ENCODE data around the gene EOMES. TPM values are rescaled to one million over a fixed set of nuclear protein-coding genes. Genes with fewer than 3 reads are reported as not detected.

EOMES gene
- total and polyA plus RNA-seq, 2 donors (not counting 1 experiment from before 2014, with no cell fraction given) = 0.10 to 0.12 TPM

GRCh38 chr3:27719314-27720003 lies 2.7 kb downstream of the EOMES start:
- H3K27ac ChIP-seq (ENCODE audit: low read length in 2 of 2) = no peak overlapping the region
- H3K4me1 ChIP-seq (ENCODE audit: control insufficient read depth in 2 of 2, insufficient read depth in 2 of 2, low read length in 2 of 2) = peaks cover 37 to 43% of the 10 kb centered on the region in 2 donors
- 38% methylated on average over 2 of the region's 6 CpGs for WGBS (ENCODE audit: insufficient coverage)
- intact Hi-C loops (cut with micrococcal nuclease) = no loop called here
- POLR2A ChIA-PET = no interaction called here
- H3K79me2 ChIP-seq (ENCODE audit: control insufficient read depth, insufficient read depth, low read length) = no peaks in the 10 kb centered on the region
- ATAC-seq (ENCODE audit: low read depth) = no peak
- TF ChIP-seq EZH2 (IDR thresholded peaks at IDR 0.05; ENCODE audit: borderline replicate concordance, insufficient read depth, low read depth, low read length, poor library complexity, severe bottlenecking) = no peak
- no peak for TF ChIP-seq CTCF (IDR thresholded peaks at IDR 0.05)
- peaks cover 0 to 44% (median 0%) of the 10 kb centered on the region in 3 donors for H3K9me3 ChIP-seq (ENCODE audit: control extremely low read depth in 1 of 3, control insufficient read depth in 2 of 3, insufficient read depth in 1 of 3, low read length in 2 of 3)
- CTCF ChIA-PET = no interaction called here
- peaks cover 35% of the 10 kb centered on the region for H3K4me1 Mint-ChIP-seq
- H3K4me3 Mint-ChIP-seq = peak overlapping the region; percentile 23
- no peak overlapping the region for H3K9ac ChIP-seq (ENCODE audit: low read length)
- no peak overlapping the region for H3K4me3 ChIP-seq (ENCODE audit: control extremely low read depth in 1 of 5, extremely low read depth in 1 of 5, insufficient read depth in 1 of 5, low read depth in 2 of 5, low read length in 4 of 5)
- H3K36me3 ChIP-seq (replicated peaks in 1 of 2; ENCODE audit: control extremely low read depth in 1 of 2, control insufficient read depth in 1 of 2, extremely low read depth in 1 of 2, insufficient read depth in 2 of 2, low read length in 1 of 2) = no peaks in the 10 kb centered on the region
- no peak overlapping the region for H3K4me2 ChIP-seq (replicated peaks; ENCODE audit: low read depth, low read length, poor library complexity, severe bottlenecking)
- no peak overlapping the region for H2AFZ ChIP-seq (ENCODE audit: insufficient read depth, low read depth, low read length, poor library complexity, severe bottlenecking)
- no peaks in the 10 kb centered on the region for H3K9me3 Mint-ChIP-seq (ENCODE audit: insufficient read depth)
- no peaks in the 10 kb centered on the region for H4K20me1 ChIP-seq (ENCODE audit: control insufficient read depth, insufficient read depth, low read length, poor library complexity, severe bottlenecking)
- H3K27ac Mint-ChIP-seq = no peak overlapping the region
- H3K27me3 ChIP-seq (replicated peaks in 1 of 4; ENCODE audit: control extremely low read depth in 1 of 4, control insufficient read depth in 3 of 4, insufficient read depth in 4 of 4, low read length in 3 of 4) = peaks cover 2 to 79% (median 68%) of the 10 kb centered on the region in 4 experiments
- no peak for DNase-seq
- H3K27me3 Mint-ChIP-seq = peaks cover 71% of the 10 kb centered on the region

GRCh38 chr3:27718459-27718858 lies 3.7 kb downstream of the EOMES start:
- H3K27ac Mint-ChIP-seq = no peak overlapping the region
- POLR2A ChIA-PET = no interaction called here
- no peak for ATAC-seq (ENCODE audit: low read depth)

More at GRCh38 chr3:27718459-27718858, 3.7 kb downstream of the EOMES start:
- H3K27ac ChIP-seq (ENCODE audit: low read length in 2 of 2) = no peak overlapping the region
- H3K36me3 ChIP-seq (replicated peaks in 1 of 2; ENCODE audit: control extremely low read depth in 1 of 2, control insufficient read depth in 1 of 2, extremely low read depth in 1 of 2, insufficient read depth in 2 of 2, low read length in 1 of 2) = no peaks in the 10 kb centered on the region
- H3K9ac ChIP-seq (ENCODE audit: low read length) = no peak overlapping the region
- TF ChIP-seq EZH2 (IDR thresholded peaks at IDR 0.05; ENCODE audit: borderline replicate concordance, insufficient read depth, low read depth, low read length, poor library complexity, severe bottlenecking) = no peak
- TF ChIP-seq CTCF (IDR thresholded peaks at IDR 0.05) = no peak
- Mint-ChIP-seq H3K9me3 (ENCODE audit: insufficient read depth) (no peaks in the 10 kb centered on the region), H3K4me1 (peaks cover 36% of the 10 kb centered on the region), H3K4me3 (no peak overlapping the region), H3K27me3 (peaks cover 74% of the 10 kb centered on the region)
- no peak overlapping the region for H2AFZ ChIP-seq (ENCODE audit: insufficient read depth, low read depth, low read length, poor library complexity, severe bottlenecking)
- H4K20me1 ChIP-seq (ENCODE audit: control insufficient read depth, insufficient read depth, low read length, poor library complexity, severe bottlenecking) = no peaks in the 10 kb centered on the region
- H3K9me3 ChIP-seq (ENCODE audit: control extremely low read depth in 1 of 3, control insufficient read depth in 2 of 3, insufficient read depth in 1 of 3, low read length in 2 of 3) = peaks cover 0 to 40% (median 0%) of the 10 kb centered on the region in 3 donors
- no peak for DNase-seq
- peaks cover 43 to 45% of the 10 kb centered on the region in 2 donors for H3K4me1 ChIP-seq (ENCODE audit: control insufficient read depth in 2 of 2, insufficient read depth in 2 of 2, low read length in 2 of 2)
- WGBS (ENCODE audit: insufficient coverage) = 67% methylated on average over 3 of the region's 5 CpGs
- no peaks in the 10 kb centered on the region for H3K79me2 ChIP-seq (ENCODE audit: control insufficient read depth, insufficient read depth, low read length)
- no peak overlapping the region for H3K4me3 ChIP-seq (ENCODE audit: control extremely low read depth in 1 of 5, extremely low read depth in 1 of 5, insufficient read depth in 1 of 5, low read depth in 2 of 5, low read length in 4 of 5)
- no peak overlapping the region for H3K4me2 ChIP-seq (replicated peaks; ENCODE audit: low read depth, low read length, poor library complexity, severe bottlenecking)
- intact Hi-C loops (cut with micrococcal nuclease) = no loop called here
- CTCF ChIA-PET = no interaction called here
- peaks cover 2 to 79% (median 68%) of the 10 kb centered on the region in 4 experiments for H3K27me3 ChIP-seq (replicated peaks in 1 of 4; ENCODE audit: control extremely low read depth in 1 of 4, control insufficient read depth in 3 of 4, insufficient read depth in 4 of 4, low read length in 3 of 4)
